ENCODE results near the gene HMGCS2. TPM values are rescaled to one million over a fixed set of nuclear protein-coding genes. Genes with fewer than 3 reads are reported as not detected.
"Not testable (repeated sequence)": the region's sequence is repeated elsewhere in the genome, so short reads cannot be mapped to it uniquely, and the experiment has no call there.

Gene HMGCS2
- total RNA-seq, 1 donor from 2014 or later = 867 TPM

DNA sequence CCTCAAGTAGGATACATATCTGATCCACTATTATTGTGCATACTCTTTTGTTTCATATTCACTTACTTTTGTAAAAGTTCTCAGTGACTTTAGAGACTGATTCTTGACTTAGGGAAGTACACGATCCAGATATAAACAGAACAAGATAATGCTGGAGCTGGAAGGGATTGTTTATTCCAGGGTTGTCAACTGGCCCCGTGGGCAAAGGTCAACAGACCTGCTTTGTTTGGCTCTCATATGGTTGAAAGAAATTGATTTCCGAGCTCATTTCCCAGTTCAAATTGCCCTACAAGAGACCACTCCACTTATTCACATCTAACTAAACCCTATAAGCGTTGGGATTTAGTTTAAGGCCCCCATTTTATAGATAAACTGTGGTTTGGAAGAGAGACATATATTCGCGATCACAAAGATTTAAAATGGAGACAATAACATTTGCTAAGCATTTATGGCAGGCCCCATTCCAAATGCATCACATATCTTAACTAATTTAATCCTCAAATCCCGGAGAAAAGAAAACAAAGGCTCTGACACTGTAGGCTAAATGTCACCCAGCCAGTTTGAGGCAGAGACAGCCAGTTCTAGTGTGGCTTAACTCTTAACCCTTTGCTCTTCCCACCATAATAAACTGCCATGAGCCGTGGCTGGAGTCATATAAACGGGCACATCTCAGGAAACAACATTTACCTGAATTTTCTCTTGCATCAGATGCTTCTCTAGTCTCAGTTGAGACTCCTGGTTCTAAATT lies 21.9 kb upstream of the HMGCS2 start:
- ATAC-seq (peak; percentile 86), DNase-seq (ENCODE audit: low spot score) (peak; percentile 83)

DNA sequence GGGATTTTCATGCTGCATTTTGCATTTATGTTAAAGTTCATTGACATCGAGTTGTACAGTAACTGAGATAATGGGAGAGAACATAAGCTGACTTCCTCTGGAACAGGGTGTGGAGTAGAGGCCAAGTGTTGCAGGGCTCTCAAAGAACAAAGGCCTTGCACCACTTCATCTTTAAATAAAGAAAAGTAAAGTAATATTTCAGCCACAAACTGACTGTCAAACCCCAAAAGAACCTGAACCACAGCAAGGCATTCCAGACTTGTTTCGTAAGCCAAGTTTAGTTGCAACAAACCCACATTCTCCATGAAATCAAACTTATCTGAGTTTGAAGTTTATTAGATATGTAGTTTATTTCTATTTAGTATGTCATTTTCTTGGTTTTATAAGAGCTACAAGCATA lies 19.1 kb upstream of the HMGCS2 start:
- DNase-seq (ENCODE audit: low spot score) = no peak
- ATAC-seq = no peak

DNA sequence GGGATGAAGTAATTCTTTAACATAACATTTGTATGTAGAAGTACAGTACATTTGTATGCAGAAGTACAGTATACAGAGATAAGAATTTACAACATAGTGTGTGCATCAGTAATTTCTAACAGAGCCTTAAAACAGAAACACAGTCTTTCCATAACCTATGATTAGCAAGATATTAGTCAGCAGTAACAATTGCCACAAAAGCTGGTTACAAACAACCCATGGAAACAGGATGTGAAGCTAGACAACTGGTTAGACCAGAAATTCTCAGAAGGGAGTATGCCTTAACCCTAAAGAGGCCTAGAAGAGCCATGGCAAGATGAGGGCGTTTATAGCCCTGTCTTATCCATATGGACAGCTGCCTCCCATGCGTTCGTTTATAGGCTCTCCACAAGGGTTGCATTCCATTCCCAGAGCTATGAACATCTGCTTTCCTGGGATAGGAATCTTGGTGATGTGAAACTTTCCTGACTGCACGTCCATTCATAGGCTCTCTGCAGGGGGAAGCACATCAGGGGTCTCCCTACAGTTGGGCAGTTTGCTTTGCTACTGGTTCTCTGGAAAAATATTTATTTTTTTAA lies 17.9 kb upstream of the HMGCS2 start:
- not testable (repeated sequence) for ATAC-seq; DNase-seq (ENCODE audit: low spot score)

DNA sequence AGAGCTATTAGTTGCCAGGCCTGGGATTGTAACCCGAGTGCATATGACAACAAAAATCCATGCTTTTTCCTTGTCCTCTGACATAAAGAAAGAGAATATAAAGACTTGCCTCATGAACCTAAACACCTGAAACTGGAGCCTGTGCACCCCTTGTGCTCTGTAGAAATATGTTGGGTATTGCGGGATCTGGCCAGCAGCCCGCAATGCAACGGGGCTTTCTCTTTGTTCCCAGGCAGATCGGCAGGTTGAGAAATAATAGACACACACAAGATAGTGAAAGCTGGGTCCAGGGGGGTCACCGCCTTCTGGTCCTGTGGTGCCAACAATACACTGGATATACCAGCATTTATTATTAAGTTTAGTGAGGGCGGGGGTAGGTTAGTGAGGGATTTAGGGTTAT lies 17.3 kb upstream of the HMGCS2 start:
- peak; percentile 3 for ATAC-seq

DNA sequence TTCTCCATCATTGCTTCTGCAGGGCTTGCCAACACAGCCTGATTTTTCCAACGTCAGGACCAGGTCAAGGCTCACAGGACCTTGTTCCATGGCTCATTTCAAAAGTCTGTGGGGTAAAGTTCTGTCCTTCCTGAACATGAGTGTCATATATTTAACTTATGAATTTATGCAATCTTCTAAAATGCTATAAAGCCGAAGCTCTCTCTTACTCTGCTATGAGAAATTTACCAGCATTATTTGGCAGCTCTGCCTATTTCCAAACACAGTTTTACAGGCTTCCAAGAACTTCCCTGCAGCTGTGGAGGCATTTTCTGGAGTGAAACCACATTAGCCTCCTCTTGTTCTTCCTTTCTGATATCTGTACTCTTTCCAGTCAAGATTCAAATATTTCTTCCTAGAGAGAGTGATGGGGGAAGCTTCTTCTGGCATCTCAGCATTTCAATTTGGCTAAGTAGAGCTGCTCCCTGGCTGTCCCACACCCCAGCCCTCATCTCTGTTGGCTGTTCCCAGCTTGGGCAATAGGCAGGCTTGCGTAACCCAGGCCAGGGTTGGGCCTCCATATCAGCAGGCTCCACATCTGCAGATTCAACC lies 15.6 kb upstream of the HMGCS2 start:
- ATAC-seq = peak; percentile 56
- DNase-seq (ENCODE audit: low spot score) = peak; percentile 96

More for the DNA sequence above, 17.3 kb upstream of the HMGCS2 start:
- DNase-seq (ENCODE audit: low spot score) = peak; percentile 63

DNA sequence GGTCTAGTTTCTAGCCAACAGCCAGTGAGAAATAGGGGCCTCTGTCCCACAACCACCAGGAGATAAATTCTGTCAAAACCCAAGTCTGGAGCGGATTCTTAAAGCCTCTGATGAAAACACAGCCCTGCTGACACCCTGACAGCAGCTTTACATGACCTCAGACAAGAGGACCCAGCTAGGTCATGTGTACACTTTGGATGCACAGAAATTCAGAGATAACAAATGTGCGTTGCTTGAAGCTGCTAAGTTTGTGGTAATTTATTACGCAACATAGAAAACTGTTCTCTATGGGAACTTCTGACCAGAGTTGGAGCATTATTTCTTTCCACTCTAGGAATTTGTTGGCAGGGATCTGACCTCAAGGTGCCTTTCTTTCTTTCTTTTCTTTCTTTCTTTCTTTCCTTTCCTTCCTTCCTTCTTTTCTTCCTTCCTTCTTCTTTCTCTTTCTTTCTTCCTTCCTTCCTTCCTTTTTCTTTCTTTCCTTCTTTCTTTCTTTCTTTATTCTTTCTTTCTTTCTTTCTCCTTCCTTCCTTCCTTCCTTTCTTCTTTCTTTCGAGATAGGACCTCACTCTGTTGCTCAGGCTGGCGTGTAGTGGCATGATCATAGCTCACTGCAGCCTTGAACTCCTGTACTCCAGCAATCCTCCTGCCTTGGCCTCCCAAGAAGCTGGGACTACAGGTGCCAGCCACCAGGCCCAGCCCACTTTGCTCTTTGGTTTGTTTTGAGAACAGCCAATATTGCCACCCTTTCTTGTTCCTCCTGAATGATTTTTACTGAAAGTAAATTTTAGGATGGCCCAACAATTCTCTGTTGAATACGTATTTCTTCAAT lies 14.9 kb upstream of the HMGCS2 start:
- peak; percentile 10 for ATAC-seq
- DNase-seq (ENCODE audit: low spot score) = no peak

DNA sequence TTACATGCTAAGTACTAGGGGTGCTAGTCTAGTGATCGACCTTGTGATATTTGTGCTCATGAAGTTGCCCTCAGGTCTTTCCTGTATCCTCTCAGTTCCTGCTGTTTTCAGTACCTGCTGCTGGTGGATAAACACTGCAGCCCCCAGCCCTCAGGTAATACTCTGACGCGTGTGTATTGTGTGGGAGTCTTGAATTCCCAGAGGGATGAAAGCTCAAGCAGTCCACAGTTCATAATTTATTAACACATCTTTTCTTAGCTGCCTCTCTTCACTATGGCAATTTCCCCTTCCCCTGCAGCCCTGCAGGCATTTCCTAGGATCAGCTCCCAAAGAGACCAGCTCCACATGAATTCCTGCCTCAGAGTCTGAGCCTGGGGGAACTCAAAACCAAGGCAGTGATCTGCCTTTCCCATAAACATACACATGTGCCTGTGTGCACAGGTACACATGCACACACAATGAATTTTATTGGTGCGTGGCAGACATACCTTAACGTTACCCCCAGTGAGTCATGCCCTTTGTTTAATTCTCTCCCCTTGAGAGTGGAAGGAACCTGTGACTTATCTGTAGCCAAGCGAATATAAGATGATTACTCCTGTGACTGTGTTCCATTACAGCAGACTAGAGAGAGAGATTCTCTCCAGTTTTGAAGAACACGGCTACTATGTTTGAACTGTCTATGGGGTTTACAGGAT lies 14.1 kb upstream of the HMGCS2 start:
- ATAC-seq = no peak
- DNase-seq (ENCODE audit: low spot score) = no peak

DNA sequence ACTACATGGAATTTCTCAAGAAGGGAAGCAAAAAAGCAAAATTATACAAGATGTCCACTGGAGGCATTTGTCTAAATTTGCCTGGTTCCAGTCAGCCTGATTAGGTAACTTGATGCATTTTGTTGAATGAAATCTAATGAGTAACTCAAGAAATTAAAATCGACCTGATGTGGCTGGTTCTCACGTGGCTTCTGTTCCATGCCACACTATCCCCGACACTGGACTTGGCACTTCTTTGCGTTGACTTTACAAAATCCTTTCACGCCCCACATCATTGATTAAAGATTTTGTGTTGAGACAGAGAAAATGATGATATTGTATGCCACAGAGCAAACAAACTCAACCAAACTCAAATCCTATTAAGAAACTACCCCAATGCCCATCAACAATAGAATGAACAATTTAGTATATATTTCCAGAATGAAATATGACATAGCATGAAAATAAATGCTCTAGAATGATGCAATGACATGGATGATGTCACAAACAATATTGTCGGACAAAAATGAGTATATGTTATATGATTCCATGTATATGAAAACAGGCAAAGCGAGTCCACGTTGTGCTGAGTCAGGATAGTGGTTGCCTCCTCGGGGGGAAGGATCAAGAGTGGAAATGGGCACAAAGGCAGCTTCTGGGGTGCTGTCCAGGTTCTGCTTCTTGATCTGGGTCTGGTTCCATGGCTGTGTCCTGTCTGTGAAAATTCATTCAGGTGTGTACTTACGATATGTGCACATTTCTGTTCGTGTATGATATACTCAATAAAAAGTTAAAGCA lies 12.9 kb upstream of the HMGCS2 start:
- ATAC-seq (no peak), DNase-seq (ENCODE audit: low spot score) (no peak)

DNA sequence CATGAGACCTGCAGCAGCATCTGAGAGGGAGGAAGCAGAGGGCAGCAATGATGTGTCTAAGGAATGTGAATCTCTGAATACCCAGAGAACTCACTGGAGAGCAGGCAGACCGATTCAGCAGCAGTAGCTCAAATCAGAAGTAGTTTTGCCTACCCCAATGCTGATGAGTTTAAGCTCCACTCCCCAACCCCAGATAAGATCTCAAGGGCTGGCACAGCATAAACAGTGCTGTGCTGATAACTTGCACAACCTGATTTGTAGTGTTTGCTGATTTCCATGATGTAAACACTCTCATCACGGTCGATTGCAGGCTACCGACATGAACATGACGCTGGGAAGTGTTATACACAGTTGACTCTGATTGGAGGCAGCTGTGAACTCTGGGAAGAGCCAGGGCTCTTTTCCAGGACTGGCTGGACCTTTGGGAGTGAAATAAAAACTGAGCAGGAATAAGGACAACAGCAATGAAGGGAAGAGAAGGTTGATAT lies 11.2 kb upstream of the HMGCS2 start:
- peak; percentile 94 for DNase-seq (ENCODE audit: low spot score)
- ATAC-seq = peak; percentile 75

DNA sequence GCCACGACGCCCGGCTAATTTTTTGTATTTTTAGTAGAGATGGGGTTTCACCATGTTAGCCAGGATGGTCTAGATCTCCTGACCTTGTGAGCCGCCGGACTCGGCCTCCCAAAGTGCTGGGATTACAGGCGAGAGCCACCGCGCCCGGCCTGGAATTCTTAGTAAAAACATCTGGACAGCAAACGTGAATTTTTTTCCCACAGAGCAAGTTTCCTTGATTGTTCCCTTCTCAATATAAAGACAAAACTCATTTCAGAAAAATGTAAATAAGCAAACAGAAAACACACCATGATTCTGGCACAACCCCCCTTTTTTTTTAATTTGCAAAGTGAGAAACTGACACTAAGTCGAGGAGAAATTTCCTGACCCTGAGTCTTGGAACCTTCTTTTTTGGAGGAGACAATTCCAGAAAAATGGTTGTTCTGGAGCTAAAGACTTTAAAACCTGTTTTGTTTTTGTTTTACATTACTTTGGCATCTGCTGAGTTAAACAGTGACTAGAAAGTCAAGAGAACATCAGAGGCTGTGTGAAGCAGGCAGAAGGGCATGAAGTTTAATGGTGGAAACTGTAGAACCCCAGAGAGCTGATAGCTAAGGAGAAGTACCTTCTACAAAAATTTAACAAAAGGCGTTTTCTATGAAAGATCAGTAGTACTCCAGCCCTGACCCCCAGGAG lies 10.3 kb upstream of the HMGCS2 start:
- DNase-seq (ENCODE audit: low spot score) = no peak
- peak; percentile 16 for ATAC-seq

DNA sequence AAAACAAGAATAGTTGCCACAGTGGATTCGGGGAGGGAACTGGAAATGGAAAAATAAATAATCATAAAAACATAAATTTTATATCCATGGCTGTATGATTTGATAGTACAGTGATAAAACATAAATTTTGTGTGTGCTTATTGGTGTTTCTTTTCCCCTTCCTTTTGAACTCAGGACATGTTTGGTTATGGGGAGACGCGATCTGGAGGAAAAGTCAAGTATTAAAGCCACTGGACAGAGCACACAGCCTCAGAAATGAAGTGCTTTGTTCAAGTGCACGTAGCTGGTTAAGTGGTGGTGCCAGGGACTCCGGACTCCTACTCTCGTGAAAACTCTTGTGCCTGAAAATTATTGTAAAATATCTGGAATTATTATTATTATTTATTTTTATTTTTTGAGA lies 9.7 kb upstream of the HMGCS2 start:
- ATAC-seq (no peak), DNase-seq (ENCODE audit: low spot score) (no peak)

DNA sequence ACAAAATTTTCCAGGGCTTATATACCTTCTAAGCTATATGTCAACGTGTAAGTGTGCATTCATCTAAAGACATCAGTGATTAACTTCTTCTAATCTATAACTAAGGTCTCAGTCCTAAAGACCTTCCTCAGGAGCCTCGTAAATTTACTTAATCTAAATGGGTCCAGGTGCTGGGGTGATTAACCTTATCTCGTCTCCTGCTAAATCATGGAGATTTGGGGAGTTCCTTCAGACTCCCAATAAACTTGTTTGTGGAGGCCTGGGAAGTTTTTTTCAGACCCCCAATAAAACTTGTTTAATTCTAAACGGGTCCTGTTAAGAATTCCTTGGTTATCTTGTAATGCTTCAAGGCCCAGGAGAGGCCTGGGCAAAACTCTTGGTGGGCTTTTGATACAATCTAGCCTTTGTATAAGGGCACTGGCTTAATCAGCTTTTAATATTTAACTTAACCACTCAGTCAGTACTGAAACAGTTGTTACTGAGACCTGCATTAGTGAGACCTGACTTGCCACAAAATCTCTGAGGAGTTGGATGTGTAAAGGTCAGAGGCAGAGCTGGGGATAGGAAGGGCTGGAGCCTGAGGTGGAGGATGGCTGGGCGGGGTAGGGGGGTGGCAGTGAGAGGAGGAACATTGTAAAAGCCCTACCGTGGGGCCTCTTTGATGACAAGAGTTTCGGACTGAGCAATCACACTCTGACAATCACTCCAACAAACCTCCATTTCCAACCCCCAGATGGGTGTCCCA lies 6.2 kb upstream of the HMGCS2 start:
- DNase-seq (ENCODE audit: low spot score) = no peak
- ATAC-seq = peak; percentile 11

DNA sequence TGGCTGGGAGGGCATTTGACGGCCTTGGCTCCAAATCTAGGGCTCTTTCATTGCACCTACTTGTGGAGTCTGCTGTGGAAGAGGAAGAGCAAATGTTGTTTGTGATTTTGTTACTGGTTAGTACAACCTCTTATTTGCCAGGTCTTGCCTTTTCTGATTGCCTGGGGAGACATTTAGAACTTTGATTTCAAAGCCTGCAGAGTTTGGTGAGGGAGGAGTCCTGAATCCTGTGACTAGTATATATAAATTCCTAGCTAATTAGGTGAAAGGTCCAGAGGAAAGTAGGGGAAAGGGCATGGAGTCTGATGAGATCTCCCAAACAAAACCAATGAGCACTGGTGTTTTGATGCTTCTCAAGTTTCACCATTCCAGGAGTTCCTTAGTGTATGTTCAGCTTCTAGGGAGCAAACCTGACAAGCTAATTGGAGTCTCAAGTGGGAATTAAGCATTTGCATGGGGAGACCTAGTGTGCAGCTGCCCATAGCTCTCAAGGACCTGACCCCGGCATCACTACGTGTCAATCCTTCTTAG lies 5.1 kb upstream of the HMGCS2 start:
- ATAC-seq (peak; percentile 45), DNase-seq (ENCODE audit: low spot score) (no peak)

DNA sequence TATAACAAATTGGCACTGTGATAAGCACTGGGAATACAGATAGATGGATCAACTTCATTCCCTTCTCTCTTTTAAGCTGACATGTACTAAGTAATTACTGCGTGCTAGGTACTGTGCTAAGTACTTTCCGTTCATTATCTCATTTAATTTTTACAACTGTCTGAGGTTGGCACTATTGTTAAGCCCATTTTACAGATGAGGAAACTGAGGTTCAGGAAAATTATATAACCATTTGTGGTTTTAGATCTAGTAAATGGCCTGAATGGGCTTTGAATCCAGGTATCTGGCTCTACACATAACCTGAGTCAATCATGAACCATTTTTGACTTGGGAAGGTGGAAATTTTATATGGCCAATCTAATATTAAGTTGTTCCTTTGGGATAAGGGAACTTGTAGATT lies 3.6 kb upstream of the HMGCS2 start:
- ATAC-seq = no peak
- no peak for DNase-seq (ENCODE audit: low spot score)

DNA sequence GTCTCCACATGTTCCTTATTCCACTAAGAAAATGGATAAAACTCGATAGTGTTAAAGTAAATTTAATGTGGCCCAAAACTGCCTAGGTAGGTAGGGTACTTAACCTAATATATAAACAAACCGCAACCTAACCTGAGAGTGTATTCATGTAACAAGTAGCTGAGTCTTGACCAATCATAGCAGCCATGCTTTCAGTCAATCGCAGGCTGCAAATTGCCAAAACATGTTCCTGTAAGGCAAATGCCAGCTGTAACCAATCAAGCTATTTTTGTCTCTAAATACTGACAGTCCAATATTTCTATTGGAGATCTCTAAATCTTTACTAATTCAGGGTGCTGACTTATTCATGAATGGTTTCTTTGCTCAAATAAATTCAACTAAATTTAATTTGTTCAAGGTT lies 3.1 kb upstream of the HMGCS2 start:
- DNase-seq (ENCODE audit: low spot score) (no peak), ATAC-seq (no peak)

DNA sequence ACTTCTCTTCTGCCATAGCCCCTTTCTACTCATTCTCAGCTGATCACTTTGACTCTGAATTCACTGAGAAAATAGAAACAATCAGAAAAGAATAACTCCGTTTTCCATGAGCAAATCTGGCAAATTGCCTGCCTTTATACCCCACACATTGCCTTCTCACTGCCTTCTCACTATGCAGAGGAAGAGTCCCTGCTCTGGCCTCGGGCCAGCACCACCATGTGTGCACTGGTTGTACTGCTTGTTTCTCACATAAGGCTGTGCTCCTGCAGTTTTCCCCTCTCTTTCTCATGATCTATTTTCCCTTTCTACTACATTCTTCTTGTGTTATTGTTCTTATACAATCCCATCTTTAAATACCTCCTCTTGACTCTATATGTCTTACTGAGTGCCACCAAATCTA lies 2.3 kb upstream of the HMGCS2 start:
- no peak for ATAC-seq
- no peak for DNase-seq (ENCODE audit: low spot score)

DNA sequence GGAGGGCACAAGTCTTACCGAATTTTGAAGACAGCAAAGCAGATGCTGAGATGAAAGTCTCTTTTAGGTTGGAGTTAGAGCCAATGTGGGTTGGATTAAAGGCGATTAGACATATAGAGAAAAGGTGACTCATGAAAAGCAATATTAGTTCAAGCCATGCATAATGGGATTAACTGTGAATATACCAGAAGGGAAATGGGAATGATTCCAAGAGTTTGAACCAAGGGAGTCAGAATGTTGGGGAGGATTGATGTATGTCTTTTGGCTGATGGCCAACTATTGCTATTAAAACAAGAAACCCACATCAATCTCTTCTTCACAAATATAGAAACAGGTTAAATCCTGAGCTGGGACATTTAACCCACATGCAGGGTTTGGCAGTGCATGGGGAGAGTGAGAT lies 1.2 kb downstream of the HMGCS2 start:
- DNase-seq (ENCODE audit: low spot score) (no peak), ATAC-seq (no peak)

DNA sequence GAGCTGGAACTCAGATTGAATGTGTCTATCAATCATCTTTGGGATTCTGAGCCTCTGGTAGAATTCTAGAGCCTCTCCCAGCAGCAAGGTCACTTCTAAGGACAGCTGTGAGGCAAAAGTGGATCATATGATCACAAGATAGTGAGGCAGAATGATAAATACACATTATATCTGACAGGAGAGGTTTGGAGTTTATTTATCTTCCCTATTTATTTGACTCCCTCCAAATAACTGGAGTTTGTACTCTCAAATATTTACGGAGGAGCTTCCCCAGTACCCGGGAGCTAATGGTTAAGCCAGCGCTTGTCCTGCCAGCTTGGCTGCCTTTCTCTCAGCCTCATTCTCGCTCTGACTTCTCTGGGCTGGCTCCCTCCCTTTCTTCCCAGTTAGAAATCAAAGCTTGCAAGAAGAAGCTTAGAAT lies 2.3 kb downstream of the HMGCS2 start:
- ATAC-seq = peak; percentile 68
- DNase-seq (ENCODE audit: low spot score) = peak; percentile 90
